ENCODE results near the gene RNASEL. TPM values are rescaled to one million over a fixed set of nuclear protein-coding genes. Genes with fewer than 3 reads are reported as not detected.

Gene RNASEL
- total and polyA plus RNA-seq, 2 donors (not counting 3 experiments of a cell fraction or from before 2014, with no cell fraction given): 0.59 to 1.9 TPM

DNA sequence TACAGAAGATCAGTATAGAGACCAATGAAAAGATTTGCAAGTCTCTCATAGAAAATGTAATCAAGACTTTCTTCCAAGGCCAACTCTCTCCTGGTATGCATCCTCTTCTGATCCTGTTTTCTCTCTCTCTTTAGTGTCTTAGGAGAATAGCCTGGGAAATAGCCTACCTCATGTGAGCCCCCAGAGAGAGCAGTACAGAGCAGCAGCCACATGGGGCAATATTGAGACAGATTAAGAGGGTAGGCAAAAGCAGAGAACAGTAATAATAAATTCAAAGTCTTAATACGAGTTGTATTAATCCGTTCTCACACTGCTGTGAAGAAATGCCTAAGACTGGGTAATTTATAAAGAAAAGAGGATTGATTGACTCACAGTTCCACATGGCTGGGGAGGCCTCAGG lies 61.4 kb downstream of the RNASEL start:
- no peaks in the 10 kb centered on the region for H3K79me2 ChIP-seq (ENCODE audit: control insufficient read depth, insufficient read depth, low read length)
- no peak overlapping the region for H3K9ac ChIP-seq (replicated peaks; ENCODE audit: extremely low read depth, insufficient read depth, low read length)
- no peak overlapping the region for H3K4me3 ChIP-seq (replicated peaks in 1 of 3; ENCODE audit: insufficient read depth in 1 of 3, low read depth in 1 of 3, low read length in 3 of 3)
- no peaks in the 10 kb centered on the region for H3K4me1 ChIP-seq (ENCODE audit: control insufficient read depth, extremely low read depth, insufficient read depth, low read length)
- no peaks in the 10 kb centered on the region for H3K9me3 ChIP-seq (replicated peaks; ENCODE audit: control insufficient read depth, insufficient read depth, low read length)
- POLR2A ChIA-PET: no interaction called here
- dilution Hi-C loops (cut with MboI; ENCODE audit: extremely low pct_ligation_motif_present, low sequenced_read_pairs): no loop called here
- H3K9me1 ChIP-seq (replicated peaks; ENCODE audit: control insufficient read depth, extremely low read depth, insufficient read depth, low read length): no peaks in the 10 kb centered on the region
- no peak overlapping the region for H3K4me2 ChIP-seq (ENCODE audit: insufficient read depth, low read length)
- H3K27ac ChIP-seq (ENCODE audit: insufficient read depth, low read depth, low read length): no peak overlapping the region
- DNase-seq (ENCODE audit: low read depth, low spot score) (no peak), FAIRE-seq (no peak)
- CTCF ChIA-PET: no interaction called here
- no peak for TF ChIP-seq GATA2 (IDR thresholded peaks at IDR 0.05; ENCODE audit: insufficient read depth, insufficient read length, low read depth, low read length)
- no peak for TF ChIP-seq EZH2 (IDR thresholded peaks at IDR 0.05; ENCODE audit: borderline replicate concordance, low read depth, low read length, severe bottlenecking)
- TF ChIP-seq, protein P1, sequence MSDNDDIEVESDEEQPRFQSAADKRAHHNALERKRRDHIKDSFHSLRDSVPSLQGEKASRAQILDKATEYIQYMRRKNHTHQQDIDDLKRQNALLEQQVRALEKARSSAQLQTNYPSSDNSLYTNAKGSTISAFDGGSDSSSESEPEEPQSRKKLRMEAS (IDR thresholded peaks at IDR 0.05; ENCODE audit: insufficient read depth, insufficient read length): no peak
- TF ChIP-seq JUN (IDR thresholded peaks at IDR 0.05; ENCODE audit: borderline replicate concordance, insufficient read depth, insufficient read length, low read depth): no peak
- TF ChIP-seq, protein P2, sequence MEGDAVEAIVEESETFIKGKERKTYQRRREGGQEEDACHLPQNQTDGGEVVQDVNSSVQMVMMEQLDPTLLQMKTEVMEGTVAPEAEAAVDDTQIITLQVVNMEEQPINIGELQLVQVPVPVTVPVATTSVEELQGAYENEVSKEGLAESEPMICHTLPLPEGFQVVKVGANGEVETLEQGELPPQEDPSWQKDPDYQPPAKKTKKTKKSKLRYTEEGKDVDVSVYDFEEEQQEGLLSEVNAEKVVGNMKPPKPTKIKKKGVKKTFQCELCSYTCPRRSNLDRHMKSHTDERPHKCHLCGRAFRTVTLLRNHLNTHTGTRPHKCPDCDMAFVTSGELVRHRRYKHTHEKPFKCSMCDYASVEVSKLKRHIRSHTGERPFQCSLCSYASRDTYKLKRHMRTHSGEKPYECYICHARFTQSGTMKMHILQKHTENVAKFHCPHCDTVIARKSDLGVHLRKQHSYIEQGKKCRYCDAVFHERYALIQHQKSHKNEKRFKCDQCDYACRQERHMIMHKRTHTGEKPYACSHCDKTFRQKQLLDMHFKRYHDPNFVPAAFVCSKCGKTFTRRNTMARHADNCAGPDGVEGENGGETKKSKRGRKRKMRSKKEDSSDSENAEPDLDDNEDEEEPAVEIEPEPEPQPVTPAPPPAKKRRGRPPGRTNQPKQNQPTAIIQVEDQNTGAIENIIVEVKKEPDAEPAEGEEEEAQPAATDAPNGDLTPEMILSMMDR (IDR thresholded peaks at IDR 0.05; ENCODE audit: extremely low read depth in 1 of 2, insufficient read depth in 1 of 2, low read depth in 1 of 2, low read length in 2 of 2): no peak
- TF ChIP-seq FOS (IDR thresholded peaks at IDR 0.05; ENCODE audit: borderline replicate concordance, insufficient read depth, low read length): no peak
- TF ChIP-seq MYC (IDR thresholded peaks at IDR 0.05; ENCODE audit: low read depth, low read length): no peak
- TF ChIP-seq POLR2A (IDR thresholded peaks at IDR 0.05; ENCODE audit: low read depth, low read length): no peak
- TF ChIP-seq POLR2AphosphoS5 (IDR thresholded peaks at IDR 0.05; ENCODE audit: insufficient read depth, low read depth, low read length): no peak
- intact Hi-C loops (cut with micrococcal nuclease): no loop called here
- no peaks in the 10 kb centered on the region for H3K36me3 ChIP-seq (ENCODE audit: control insufficient read depth in 2 of 2, extremely low read depth in 1 of 2, insufficient read depth in 2 of 2, low read length in 2 of 2)
- no TSS peak for BruUV-seq (replicated peaks)
- no peaks in the 10 kb centered on the region for H4K20me1 ChIP-seq (replicated peaks; ENCODE audit: control insufficient read depth, extremely low read depth, insufficient read depth, low read length)
- H3K27me3 ChIP-seq (ENCODE audit: control insufficient read depth in 2 of 2, insufficient read depth in 2 of 2, low read length in 2 of 2): no peaks in the 10 kb centered on the region
- H2AFZ ChIP-seq (ENCODE audit: low read depth, low read length): no peak overlapping the region
